ENCODE results near the gene DEPP1. TPM values are rescaled to one million over a fixed set of nuclear protein-coding genes. Genes with fewer than 3 reads are reported as not detected.

DEPP1 gene
- total RNA-seq, 2 donors from 2014 or later = 11.1 to 20.2 TPM

DNA sequence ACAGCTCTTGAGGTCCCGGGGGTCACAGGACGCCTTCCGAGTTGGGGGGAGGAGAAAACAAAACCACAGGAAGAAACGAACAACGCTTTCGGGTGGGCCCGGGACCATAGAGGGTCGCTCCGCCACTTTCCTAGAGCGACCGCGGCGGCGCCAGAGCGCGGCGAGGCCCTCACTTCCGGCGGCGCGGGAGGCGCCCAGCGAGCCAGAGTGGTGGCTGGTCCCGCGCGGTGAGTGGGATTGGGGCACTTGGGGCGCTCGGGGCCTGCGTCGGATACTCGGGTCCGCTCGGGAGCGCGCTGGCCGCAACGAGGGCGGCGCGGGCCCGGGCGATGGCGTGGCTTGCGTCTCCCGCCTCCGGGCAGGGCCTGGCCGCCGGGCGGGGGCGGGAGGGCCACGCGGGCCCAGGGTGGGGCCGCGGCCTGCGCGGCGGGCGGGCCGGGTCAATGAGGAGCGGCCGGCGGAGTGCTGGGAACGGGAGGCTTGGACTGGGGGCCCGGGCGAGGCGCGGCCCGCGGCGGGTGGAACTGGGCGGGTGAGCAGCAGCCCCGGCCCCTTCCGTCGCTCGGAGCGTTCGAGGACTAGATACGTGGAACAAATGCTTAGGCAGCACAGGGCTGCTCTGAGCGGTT, 22.3 kb upstream of the DEPP1 start, which contains the start of gene ZNF22:
ZNF22 (plus strand) TSS at position 172 of the 629 bp plus-strand sequence. CDS start 2,446 bp downstream, outside the sequence.
- intact Hi-C loops (cut with DNase I) = no loop called here
- no peaks in the 10 kb centered on the region for H3K36me3 ChIP-seq
- peak within 1 kb of the TSS; percentile 90 for H3K27ac ChIP-seq
- H3K4me1 ChIP-seq = no peaks in the 10 kb centered on the region
- no peaks in the 10 kb centered on the region for H3K9me3 ChIP-seq
- H3K9ac ChIP-seq (ENCODE audit: low read depth in 2 of 2, low read length in 2 of 2) = peak within 1 kb of the TSS; percentile 84 to 93
- no peak for TF ChIP-seq CTCF (IDR thresholded peaks at IDR 0.05)
- peak within 1 kb of the TSS; percentile 36 for H3K4me3 ChIP-seq
- peak; percentile 69 for DNase-seq
- no peaks in the 10 kb centered on the region for H3K27me3 ChIP-seq

DNA sequence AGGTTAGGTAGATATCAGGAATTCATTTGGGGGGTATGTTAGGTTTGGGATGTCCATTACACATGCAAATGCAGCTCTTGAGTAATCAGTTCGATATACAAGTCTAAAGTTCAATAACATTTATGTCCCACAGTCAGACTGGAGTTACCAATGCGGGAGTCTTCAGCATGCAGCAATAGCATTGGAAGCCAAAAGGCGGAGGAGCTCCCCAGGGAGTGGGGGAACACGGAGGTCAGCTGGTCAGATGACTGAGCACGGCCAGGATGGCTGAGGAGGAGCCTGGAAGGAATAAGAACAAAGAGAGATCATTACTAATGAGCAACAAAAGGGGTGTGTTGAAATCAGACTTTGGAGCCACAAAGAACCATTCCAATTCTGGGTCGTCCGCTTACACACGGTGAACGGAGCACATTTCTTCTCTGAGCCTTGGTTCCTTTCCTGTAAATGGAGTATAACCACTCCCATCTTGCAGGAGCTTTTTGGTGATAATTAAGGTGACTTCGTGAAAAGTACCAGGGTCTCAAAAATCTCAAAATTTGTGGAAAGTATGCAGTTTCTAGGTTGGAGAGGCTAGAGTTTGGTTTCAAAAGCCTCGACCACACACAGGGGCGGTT, 21.6 kb upstream of the DEPP1 start:
- Histone ChIP-seq H3K4me1 (no peaks in the 10 kb centered on the region), H3K9ac (ENCODE audit: low read depth in 2 of 2, low read length in 2 of 2) (no peak overlapping the region)

GRCh38 chr10:44998146-44998631, 19.6 kb upstream of the DEPP1 start:
- H3K36me3 ChIP-seq = no peaks in the 10 kb centered on the region
- no peak overlapping the region for H3K4me3 ChIP-seq
- intact Hi-C loops (cut with DNase I) = no loop called here
- no peak overlapping the region for H3K9ac ChIP-seq (ENCODE audit: low read depth in 2 of 2, low read length in 2 of 2)
- no peaks in the 10 kb centered on the region for H3K9me3 ChIP-seq
- no peak for DNase-seq
- no peaks in the 10 kb centered on the region for H3K27me3 ChIP-seq
- no peak overlapping the region for H3K27ac ChIP-seq
- no peak for TF ChIP-seq CTCF (IDR thresholded peaks at IDR 0.05)
- no peaks in the 10 kb centered on the region for H3K4me1 ChIP-seq

More for the DNA sequence above, 21.6 kb upstream of the DEPP1 start:
- intact Hi-C loops (cut with DNase I) = no loop called here
- TF ChIP-seq CTCF (IDR thresholded peaks at IDR 0.05) = no peak
- peak; percentile 55 for DNase-seq
- peak overlapping the region; percentile 36 for H3K4me3 ChIP-seq
- no peaks in the 10 kb centered on the region for H3K9me3 ChIP-seq
- H3K36me3 ChIP-seq = no peaks in the 10 kb centered on the region
- H3K27me3 ChIP-seq = no peaks in the 10 kb centered on the region
- peak overlapping the region; percentile 90 for H3K27ac ChIP-seq

- H3K9ac ChIP-seq (ENCODE audit: low read depth in 2 of 2, low read length in 2 of 2) = no peak overlapping the region
Measured at GRCh38 chr10:44997105-44997748, 18.6 kb upstream of the DEPP1 start.

More at GRCh38 chr10:44997105-44997748, 18.6 kb upstream of the DEPP1 start:
- no peaks in the 10 kb centered on the region for H3K27me3 ChIP-seq
- no peaks in the 10 kb centered on the region for H3K9me3 ChIP-seq
- no peaks in the 10 kb centered on the region for H3K4me1 ChIP-seq
- no peaks in the 10 kb centered on the region for H3K36me3 ChIP-seq
- TF ChIP-seq CTCF (IDR thresholded peaks at IDR 0.05) = no peak
- DNase-seq = no peak
- H3K27ac ChIP-seq = peak overlapping the region; percentile 61
- intact Hi-C loops (cut with DNase I) = no loop called here
- no peak overlapping the region for H3K4me3 ChIP-seq
